Stimulated activated CD4-positive, alpha-beta T cell treated with anti-CD3 and anti-CD28 coated beads, Interleukin-15, amount 100 ng/mL, for 24 hours (primary cell): ENCODE results near the gene ELAVL1.

Experiments used
- DNase-seq: peaks from one replicate; pipeline ENCODE4 v3.0.0-alpha.2; 2020

Gene ELAVL1

GRCh38 chr19:7908742-7909461 lies 96.5 kb downstream of the ELAVL1 start:
- no peak for DNase-seq
